MCF 10A (cell line): ENCODE measurements around the gene SHD. TPM values are rescaled to one million over a fixed set of nuclear protein-coding genes. Genes with fewer than 3 reads are reported as not detected.
"Not testable (repeated sequence)": the region's sequence is repeated elsewhere in the genome, so short reads cannot be mapped to it uniquely, and the experiment has no call there.

Source experiments
- BruUV-seq: library from RNA; stranded (reverse); fragments of 400-500 nt; replicated peaks from 2 replicates; lab custom pipeline; 2021; lab: Mats Ljungman, UMichigan
- CTCF ChIA-PET: fragments of 300-600 bp; sonication (Branson Sonifier 250); formaldehyde crosslinking; extraction: SDS; loops from one replicate; lab custom pipeline; 2021; ENCODE audit warnings: antibody characterized with exemption, inconsistent platforms; lab: Yijun Ruan, JAX
- POLR2A ChIA-PET: fragments of 300-600, 350-650 bp; sonication (Branson Sonifier 250); formaldehyde crosslinking; extraction: SDS; loops from one replicate; lab custom pipeline; 2020; ENCODE audit warnings: antibody characterized with exemption, inconsistent platforms; lab: Yijun Ruan, JAX
- DNase-seq: peaks from one replicate; pipeline ENCODE4 v3.0.0-alpha.2; 2018; ENCODE audit not compliant: unreplicated experiment
- H3K27ac Mint-ChIP-seq: one replicate; pipeline ENCODE4 v1.8.0; 2022; ENCODE audit warnings: mild to moderate bottlenecking, low read depth, mixed read lengths; ENCODE audit not compliant: unreplicated experiment
- H3K27me3 Mint-ChIP-seq: one replicate; pipeline ENCODE4 v1.8.0; 2022; ENCODE audit warnings: mixed read lengths; ENCODE audit not compliant: insufficient read depth, unreplicated experiment
- H3K36me3 Mint-ChIP-seq: one replicate; pipeline ENCODE4 v1.8.0; 2022; ENCODE audit warnings: mild to moderate bottlenecking, moderate library complexity, mixed read lengths; ENCODE audit not compliant: insufficient read depth, unreplicated experiment
- H3K4me1 Mint-ChIP-seq: one replicate; pipeline ENCODE4 v1.8.0; 2022; ENCODE audit warnings: mixed read lengths; ENCODE audit not compliant: insufficient read depth, unreplicated experiment
- H3K4me3 Mint-ChIP-seq: one replicate; pipeline ENCODE4 v1.8.0; 2022; ENCODE audit warnings: mild to moderate bottlenecking, moderate library complexity, mixed read lengths; ENCODE audit not compliant: unreplicated experiment
- H3K9me3 Mint-ChIP-seq: one replicate; pipeline ENCODE4 v1.8.0; 2022; ENCODE audit warnings: mixed read lengths; ENCODE audit not compliant: unreplicated experiment
- CTCF ChIP-seq: fragments of 200-600 bp; IDR thresholded peaks from one replicate; pipeline ENCODE4 v1.8.0; 2022; ENCODE audit warnings: antibody characterized with exemption, mild to moderate bottlenecking; ENCODE audit not compliant: unreplicated experiment
- intact Hi-C: fragments of 100-400 bp; cut with micrococcal nuclease; formaldehyde crosslinking; loops from 2 replicates; pipeline ENCODE4 v1.14.1; 2022
- total RNA-seq: library from RNA; stranded (reverse); gene quantifications from 2 replicates; pipeline ENCODE4 v1.2.3, GENCODE V29; 2022

SHD gene
- total RNA-seq, 1 experiment from 2014 or later, result not detected

DNA sequence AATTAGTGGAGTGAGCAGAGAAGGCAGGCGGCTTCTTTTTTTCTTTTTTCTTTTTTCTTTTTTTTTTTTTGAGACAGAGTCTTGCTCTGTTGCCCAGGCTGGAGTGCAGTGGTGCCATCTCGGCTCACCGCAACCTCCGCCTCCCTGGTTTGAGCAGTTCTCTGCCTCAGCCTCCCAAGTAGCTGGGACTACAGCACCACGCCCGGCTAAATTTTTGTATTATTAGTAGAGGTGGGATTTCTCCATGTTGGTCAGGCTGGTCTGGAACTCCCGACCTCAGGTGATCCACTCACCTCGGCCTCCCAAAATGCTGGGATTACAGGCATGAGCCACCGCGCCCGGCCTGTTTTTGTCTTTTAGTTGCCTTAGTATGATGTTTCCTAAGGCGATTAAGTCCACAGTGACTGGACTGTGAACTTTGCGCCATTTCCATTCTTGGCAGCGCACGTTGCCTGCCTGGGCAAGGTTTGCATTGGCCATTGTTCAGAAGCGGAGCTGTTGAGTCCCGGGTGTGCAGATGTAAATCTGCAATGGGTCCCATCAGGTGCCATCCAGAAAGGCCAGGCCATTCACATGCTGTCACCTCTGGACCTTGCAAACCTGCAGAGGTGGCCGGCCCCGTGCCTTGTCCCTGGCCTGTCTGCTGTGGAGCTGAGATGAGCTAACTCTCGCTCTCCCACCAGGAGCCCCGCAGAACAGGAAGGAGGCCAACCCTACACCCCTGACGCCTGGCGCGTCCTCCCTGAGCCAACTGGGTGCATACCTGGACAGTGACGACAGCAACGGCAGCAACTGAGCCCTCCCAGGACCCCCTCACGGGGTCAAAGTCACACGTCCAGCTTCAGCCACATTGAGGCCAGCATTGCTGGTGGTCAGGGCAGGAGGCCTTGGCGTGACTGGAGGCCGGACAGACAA is 10.9 kb upstream of the SHD start:
- no peak for DNase-seq
- POLR2A ChIA-PET, result interaction anchor here (0.8 to 1.4 kb wide), 3 partner anchors 70 to 84 kb away, joined by 3 to 5 read pairs (median 4); partner anchors contain the start of gene STAP2

DNA sequence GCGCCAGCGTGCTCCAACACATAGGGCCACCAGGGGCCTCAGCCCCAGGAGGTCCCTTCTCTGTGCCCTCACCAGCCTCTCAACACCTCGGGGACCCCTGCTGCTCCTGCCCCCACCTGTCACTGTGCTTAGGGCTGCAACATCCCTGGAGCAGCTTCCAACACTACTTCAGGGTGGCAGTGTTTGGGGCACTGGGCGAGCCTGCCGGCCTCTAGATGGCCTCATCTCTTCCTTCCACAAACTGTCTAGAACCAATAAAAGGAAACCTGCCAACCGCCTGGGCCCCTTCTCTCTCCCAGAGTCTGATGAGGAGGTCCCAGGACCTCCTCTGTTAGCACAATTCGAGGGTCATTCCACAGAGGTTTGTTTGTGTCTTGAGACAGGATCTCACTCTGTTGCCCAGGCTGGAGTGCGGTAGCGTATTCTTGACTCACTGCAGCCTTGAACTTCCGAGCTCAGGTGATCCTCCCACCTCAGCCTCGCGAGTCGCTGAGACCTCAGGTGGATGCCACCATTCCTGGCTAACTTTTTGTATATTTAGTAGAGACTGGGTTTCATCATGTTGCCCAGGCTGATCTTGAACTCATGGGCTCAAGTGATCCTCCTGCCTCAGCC is 10.1 kb upstream of the SHD start:
- BruUV-seq, result TSS peak; percentile 60
- POLR2A ChIA-PET, result no interaction called here
- Mint-ChIP-seq H3K4me1 (peaks cover 5% of the 10 kb centered on the region), H3K27ac (no peak overlapping the region), H3K4me3 (no peak overlapping the region), H3K9me3 (no peaks in the 10 kb centered on the region), H3K36me3 (peaks cover 51% of the 10 kb centered on the region), H3K27me3 (no peaks in the 10 kb centered on the region)
- CTCF ChIA-PET, result interaction anchor here (0.5 to 2.9 kb wide), 7 partner anchors 26 to 296 kb away, joined by 4 to 33 read pairs (median 4); no protein-coding TSS in a partner anchor
- intact Hi-C loops, result no loop called here
- TF ChIP-seq CTCF, result no peak
- no peak for DNase-seq

More for the DNA sequence above, 10.9 kb upstream of the SHD start:
- Mint-ChIP-seq H3K4me3 (no peak overlapping the region), H3K36me3 (peaks cover 59% of the 10 kb centered on the region), H3K27ac (no peak overlapping the region), H3K4me1 (peaks cover 5% of the 10 kb centered on the region), H3K9me3 (no peaks in the 10 kb centered on the region), H3K27me3 (no peaks in the 10 kb centered on the region)
- CTCF ChIA-PET, result interaction anchor here (0.5 to 2.9 kb wide), 19 partner anchors 12 to 295 kb away, joined by 3 to 33 read pairs (median 4); partner anchors contain the start of gene MPND
- intact Hi-C loops, result loop anchor here (1.0 kb wide), 1 partner anchor 84 kb away; no protein-coding TSS in a partner anchor
- no TSS peak for BruUV-seq
- TF ChIP-seq CTCF, result no peak

- Mint-ChIP-seq H3K9me3 (no peaks in the 10 kb centered on the region), H3K27me3 (no peaks in the 10 kb centered on the region), H3K4me1 (no peaks in the 10 kb centered on the region), H3K27ac (no peak overlapping the region), H3K4me3 (no peak overlapping the region), H3K36me3 (peaks cover 23% of the 10 kb centered on the region)
- no peak for TF ChIP-seq CTCF
- intact Hi-C loops, result no loop called here
- DNase-seq, result no peak
- ChIA-PET POLR2A (no interaction called here), CTCF (interaction anchor here (0.9 kb wide), 1 partner anchor 85 kb away, joined by 4 read pairs; no protein-coding TSS in a partner anchor)
- BruUV-seq, result no TSS peak
Measured at GRCh38 chr19:4272894-4273293, 6.2 kb upstream of the SHD start.

GRCh38 chr19:4274321-4274686 is 4.8 kb upstream of the SHD start:
- ChIA-PET CTCF (interaction anchor here (0.6 to 0.8 kb wide), 3 partner anchors 14 to 133 kb away, joined by 3 to 4 read pairs (median 3); no protein-coding TSS in a partner anchor), POLR2A (interaction anchor here (0.9 kb wide), 1 partner anchor 127 kb away, joined by 3 read pairs; no protein-coding TSS in a partner anchor)
- H3K9me3 Mint-ChIP-seq, H3K4me1 Mint-ChIP-seq, H3K27ac Mint-ChIP-seq, DNase-seq, H3K27me3 Mint-ChIP-seq, intact Hi-C loops, BruUV-seq, H3K4me3 Mint-ChIP-seq: not testable (repeated sequence)
- peaks cover 11% of the 10 kb centered on the region for H3K36me3 Mint-ChIP-seq
